AG10803 (cell line): ENCODE measurements around the gene NELL2.

Experiments used
- DNase-seq: peaks from one replicate; pipeline ENCODE4 v3.0.0; 2010; ENCODE audit warnings: low read depth
- H3K4me3 ChIP-seq: 2 replicates; pipeline ENCODE4 v1.5.1; 2011; ENCODE audit warnings: mild to moderate bottlenecking, low read length, control low read depth
- CTCF ChIP-seq: conservative IDR thresholded peaks from 2 replicates; pipeline ENCODE4 v1.5.1; 2011; ENCODE audit warnings: mild to moderate bottlenecking, low read length, control low read depth, inconsistent platforms

The NELL2 gene

GRCh38 chr12:44465139-44465538 is 411.0 kb downstream of the NELL2 start:
- TF ChIP-seq CTCF, result no peak
- DNase-seq, result no peak
- no peak overlapping the region for H3K4me3 ChIP-seq

GRCh38 chr12:44464180-44464579 is 411.9 kb downstream of the NELL2 start:
- DNase-seq, result no peak
- H3K4me3 ChIP-seq, result no peak overlapping the region
- TF ChIP-seq CTCF, result no peak

GRCh38 chr12:44462729-44463128 is 413.4 kb downstream of the NELL2 start:
- H3K4me3 ChIP-seq, result no peak overlapping the region
- DNase-seq, result no peak
- TF ChIP-seq CTCF, result no peak

DNA sequence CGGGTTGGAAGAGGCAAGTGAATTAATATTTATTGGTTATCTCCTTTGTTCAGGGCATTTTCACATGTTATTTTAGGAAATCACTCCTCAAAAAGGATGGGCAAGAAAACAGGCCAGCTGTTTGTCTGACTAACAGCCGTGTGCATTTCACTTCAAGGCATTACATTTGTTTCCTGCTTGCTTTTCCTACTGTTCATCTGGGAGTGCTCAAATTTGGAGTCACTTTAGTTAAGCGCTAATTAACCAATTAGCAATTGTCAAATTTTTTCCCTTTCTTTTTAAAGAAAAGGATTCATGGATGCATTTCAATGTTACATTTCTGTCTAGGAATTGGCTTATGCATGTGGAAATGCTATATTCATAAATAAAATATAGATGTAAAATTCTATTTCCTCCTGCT is 415.9 kb downstream of the NELL2 start:
- H3K4me3 ChIP-seq, result no peak overlapping the region
- DNase-seq, result no peak
- no peak for TF ChIP-seq CTCF

DNA sequence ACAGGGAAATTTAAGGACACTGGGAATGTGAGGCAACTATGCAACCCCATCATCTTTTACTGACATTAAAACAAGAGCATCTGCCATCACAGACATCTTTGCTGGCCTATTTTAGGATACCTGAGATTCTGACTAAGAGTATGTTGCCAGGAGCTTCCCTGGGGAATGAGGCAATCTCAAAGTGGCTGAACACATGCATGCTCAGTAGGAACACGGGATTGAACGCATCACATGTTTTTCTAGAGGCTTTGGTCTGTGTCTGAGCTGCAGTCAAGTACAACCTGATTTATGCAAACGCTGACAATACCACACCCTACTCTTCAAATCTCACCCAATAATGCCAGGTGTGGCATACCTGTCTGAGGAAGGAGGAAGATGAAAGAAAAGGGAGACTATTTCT is 416.5 kb downstream of the NELL2 start:
- no peak for TF ChIP-seq CTCF
- DNase-seq, result no peak
- no peak overlapping the region for H3K4me3 ChIP-seq
